Measurements from ENCODE around the gene ADRA1B. TPM values are rescaled to one million over a fixed set of nuclear protein-coding genes. Genes with fewer than 3 reads are reported as not detected.
"Not testable (repeated sequence)": the region's sequence is repeated elsewhere in the genome, so short reads cannot be mapped to it uniquely, and the experiment has no call there.

The ADRA1B gene
- total RNA-seq, 1 donor from 2014 or later: 0.66 TPM

DNA sequence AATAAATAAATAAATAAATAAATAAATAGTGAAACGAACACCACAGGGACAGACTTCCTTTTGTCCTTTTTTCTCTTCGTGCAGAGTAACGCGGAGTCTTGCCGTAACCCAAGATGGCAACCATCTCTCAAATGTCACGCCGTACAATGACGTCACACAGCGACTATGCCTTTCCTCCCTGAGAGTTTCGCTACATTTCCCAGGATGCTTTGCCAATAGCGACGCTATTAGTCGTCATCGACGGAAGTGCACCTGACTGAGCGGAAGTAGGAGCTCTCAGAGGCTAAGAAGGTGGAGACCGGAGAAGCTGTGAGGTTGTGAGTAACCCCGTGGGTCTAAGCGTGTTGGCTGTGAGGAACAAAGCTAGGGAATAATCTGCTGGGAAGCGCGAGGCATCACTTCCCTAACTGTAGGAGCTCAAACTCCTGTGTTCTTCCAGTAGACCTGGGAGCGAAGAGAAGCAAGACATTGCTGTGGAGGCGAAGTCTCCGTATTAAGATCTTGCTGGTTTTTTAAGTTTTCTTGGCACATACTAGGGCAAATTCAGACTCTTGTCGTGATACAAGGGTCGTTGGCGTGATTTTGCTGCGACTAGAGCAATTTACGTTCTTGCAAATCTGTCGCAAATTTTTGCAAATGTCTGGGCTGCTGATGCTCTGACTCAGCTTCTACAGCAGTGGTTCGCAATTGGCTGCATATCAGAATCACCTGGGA, 92.8 kb downstream of the ADRA1B start, which contains the start of gene TTC1:
Gene TTC1 (plus strand): TSS at position 263 of the 714 bp plus-strand sequence. CDS start 1,390 bp downstream, outside the sequence.
- Mint-ChIP-seq H3K27ac (ENCODE audit: unreplicated experiment) (peak within 1 kb of the TSS; percentile 88), H3K4me3 (ENCODE audit: unreplicated experiment) (peak within 1 kb of the TSS; percentile 96), H3K9me3 (ENCODE audit: unreplicated experiment) (peaks cover 4% of the 10 kb centered on the region), H3K27me3 (ENCODE audit: unreplicated experiment) (peaks cover 2% of the 10 kb centered on the region), H3K36me3 (ENCODE audit: unreplicated experiment) (no peaks in the 10 kb centered on the region), H3K4me1 (ENCODE audit: low read depth, unreplicated experiment) (peaks cover 11% of the 10 kb centered on the region)
- TF ChIP-seq, protein P1, sequence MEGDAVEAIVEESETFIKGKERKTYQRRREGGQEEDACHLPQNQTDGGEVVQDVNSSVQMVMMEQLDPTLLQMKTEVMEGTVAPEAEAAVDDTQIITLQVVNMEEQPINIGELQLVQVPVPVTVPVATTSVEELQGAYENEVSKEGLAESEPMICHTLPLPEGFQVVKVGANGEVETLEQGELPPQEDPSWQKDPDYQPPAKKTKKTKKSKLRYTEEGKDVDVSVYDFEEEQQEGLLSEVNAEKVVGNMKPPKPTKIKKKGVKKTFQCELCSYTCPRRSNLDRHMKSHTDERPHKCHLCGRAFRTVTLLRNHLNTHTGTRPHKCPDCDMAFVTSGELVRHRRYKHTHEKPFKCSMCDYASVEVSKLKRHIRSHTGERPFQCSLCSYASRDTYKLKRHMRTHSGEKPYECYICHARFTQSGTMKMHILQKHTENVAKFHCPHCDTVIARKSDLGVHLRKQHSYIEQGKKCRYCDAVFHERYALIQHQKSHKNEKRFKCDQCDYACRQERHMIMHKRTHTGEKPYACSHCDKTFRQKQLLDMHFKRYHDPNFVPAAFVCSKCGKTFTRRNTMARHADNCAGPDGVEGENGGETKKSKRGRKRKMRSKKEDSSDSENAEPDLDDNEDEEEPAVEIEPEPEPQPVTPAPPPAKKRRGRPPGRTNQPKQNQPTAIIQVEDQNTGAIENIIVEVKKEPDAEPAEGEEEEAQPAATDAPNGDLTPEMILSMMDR (IDR thresholded peaks at IDR 0.05; ENCODE audit: partially characterized antibody, unreplicated experiment): no peak
- DNase-seq: peak; percentile 84

DNA sequence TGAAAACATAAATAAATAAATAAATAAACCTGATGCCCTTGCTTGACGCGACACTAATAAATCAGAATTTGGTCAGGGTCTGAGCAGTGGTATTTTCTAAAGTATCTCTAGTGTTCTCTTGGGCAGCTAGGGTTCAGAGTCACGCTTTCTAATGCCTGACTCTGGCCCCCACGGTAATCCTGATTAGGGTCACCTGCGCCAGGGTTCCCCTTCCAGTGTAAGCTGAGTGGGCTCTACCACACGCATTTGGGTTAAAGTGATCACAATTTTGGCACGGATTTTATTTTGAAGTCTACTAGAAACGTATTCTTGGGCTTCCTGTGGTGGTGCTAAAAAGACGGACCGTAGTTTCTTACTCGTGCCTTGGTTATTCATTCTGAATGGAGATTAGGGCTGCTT, 93.3 kb downstream of the ADRA1B start:
- DNase-seq: no peak
- peaks cover 2% of the 10 kb centered on the region for H3K27me3 Mint-ChIP-seq (ENCODE audit: unreplicated experiment)
- H3K27ac Mint-ChIP-seq (ENCODE audit: unreplicated experiment): peak overlapping the region; percentile 88
- TF ChIP-seq, protein P1 (IDR thresholded peaks at IDR 0.05; ENCODE audit: partially characterized antibody, unreplicated experiment): no peak
- no peaks in the 10 kb centered on the region for H3K36me3 Mint-ChIP-seq (ENCODE audit: unreplicated experiment)
- peaks cover 11% of the 10 kb centered on the region for H3K4me1 Mint-ChIP-seq (ENCODE audit: low read depth, unreplicated experiment)
- peaks cover 4% of the 10 kb centered on the region for H3K9me3 Mint-ChIP-seq (ENCODE audit: unreplicated experiment)
- H3K4me3 Mint-ChIP-seq (ENCODE audit: unreplicated experiment): peak overlapping the region; percentile 96

DNA sequence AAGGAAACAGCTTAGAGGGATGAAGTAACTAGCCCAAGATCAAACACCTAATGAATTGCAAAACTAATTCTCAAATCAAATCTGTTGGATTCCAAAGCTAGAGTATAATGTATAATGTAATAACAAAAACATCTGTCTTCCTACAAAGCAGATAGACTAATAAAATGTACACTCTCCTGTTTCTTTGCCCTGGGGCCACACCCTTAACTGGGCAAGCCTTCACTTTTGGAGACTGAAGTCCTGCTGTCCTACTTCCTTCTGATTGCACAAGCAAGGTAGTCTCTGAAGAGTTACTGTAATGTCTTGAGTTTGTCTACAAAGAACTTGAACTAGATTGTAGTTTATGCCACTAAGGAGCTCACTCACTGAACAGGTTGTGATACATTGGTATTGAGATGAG, 95.2 kb downstream of the ADRA1B start:
- H3K9me3 Mint-ChIP-seq (ENCODE audit: unreplicated experiment): peaks cover 4% of the 10 kb centered on the region
- H3K4me3 Mint-ChIP-seq (ENCODE audit: unreplicated experiment): no peak overlapping the region
- TF ChIP-seq, protein P1 (IDR thresholded peaks at IDR 0.05; ENCODE audit: partially characterized antibody, unreplicated experiment): no peak
- no peak for DNase-seq
- no peak overlapping the region for H3K27ac Mint-ChIP-seq (ENCODE audit: unreplicated experiment)
- H3K27me3 Mint-ChIP-seq (ENCODE audit: unreplicated experiment): peaks cover 2% of the 10 kb centered on the region
- no peaks in the 10 kb centered on the region for H3K36me3 Mint-ChIP-seq (ENCODE audit: unreplicated experiment)
- H3K4me1 Mint-ChIP-seq (ENCODE audit: low read depth, unreplicated experiment): peaks cover 11% of the 10 kb centered on the region

DNA sequence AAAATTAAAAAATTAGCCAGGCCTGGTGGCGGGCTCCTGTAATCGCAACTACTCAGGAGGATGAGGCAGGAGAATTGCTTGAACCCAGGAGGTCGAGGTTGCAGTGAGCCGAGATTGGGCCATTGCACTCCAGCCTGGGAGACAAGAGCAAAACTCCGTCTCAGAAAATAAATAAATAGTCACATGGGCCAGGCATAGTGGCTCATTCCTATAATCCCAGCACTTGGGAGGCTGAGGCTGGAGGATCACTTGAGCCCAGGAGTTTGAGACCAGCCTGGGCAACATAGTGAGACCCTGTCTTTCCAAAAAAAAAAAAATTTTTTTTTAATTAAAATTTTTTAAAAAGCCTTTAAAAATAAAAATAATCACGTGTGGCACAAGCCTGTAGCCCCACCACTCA, 97.9 kb downstream of the ADRA1B start:
- not testable (repeated sequence) for H3K36me3 Mint-ChIP-seq (ENCODE audit: unreplicated experiment)

DNA sequence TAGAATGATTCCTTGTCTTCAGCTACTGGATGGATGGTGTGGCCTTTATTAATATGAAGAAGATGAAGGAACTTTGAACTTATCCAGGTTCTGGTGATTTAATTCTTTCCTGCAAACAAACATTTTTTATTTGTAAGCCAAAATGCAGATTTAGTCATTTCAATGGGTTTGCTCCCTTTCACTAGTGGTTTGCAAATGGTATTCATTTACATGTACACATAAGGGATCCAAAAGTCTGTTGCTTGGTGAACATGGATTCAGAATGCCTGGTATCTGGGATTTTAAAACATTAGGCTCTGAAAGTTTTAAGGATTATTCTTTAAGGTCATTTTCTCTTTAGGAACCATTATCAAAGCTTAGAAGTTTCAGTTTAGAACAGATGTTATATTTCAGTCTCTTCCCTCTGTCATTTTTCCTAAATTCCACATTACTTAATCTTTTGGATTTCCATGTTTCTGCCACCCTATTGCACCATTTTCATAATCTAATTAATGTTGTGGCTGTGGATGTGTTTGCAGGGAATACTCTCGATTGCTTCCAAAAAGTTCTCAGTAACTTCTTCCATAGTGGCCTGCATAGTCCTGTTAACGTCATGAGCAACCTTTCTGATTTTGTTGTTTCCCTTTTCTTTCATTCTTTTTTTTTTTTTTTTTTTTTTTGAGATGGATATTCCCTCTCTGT, 102.8 kb downstream of the ADRA1B start:
- TF ChIP-seq, protein P1 (IDR thresholded peaks at IDR 0.05; ENCODE audit: partially characterized antibody, unreplicated experiment): no peak
- H3K4me3 Mint-ChIP-seq (ENCODE audit: unreplicated experiment): no peak overlapping the region
- no peaks in the 10 kb centered on the region for H3K9me3 Mint-ChIP-seq (ENCODE audit: unreplicated experiment)
- H3K27me3 Mint-ChIP-seq (ENCODE audit: unreplicated experiment): no peaks in the 10 kb centered on the region
- H3K4me1 Mint-ChIP-seq (ENCODE audit: low read depth, unreplicated experiment): peaks cover 8% of the 10 kb centered on the region
- no peaks in the 10 kb centered on the region for H3K36me3 Mint-ChIP-seq (ENCODE audit: unreplicated experiment)
- no peak overlapping the region for H3K27ac Mint-ChIP-seq (ENCODE audit: unreplicated experiment)
- no peak for DNase-seq

More for the DNA sequence above, 97.9 kb downstream of the ADRA1B start:
- not testable (repeated sequence) for H3K4me3 Mint-ChIP-seq (ENCODE audit: unreplicated experiment); H3K27ac Mint-ChIP-seq (ENCODE audit: unreplicated experiment); DNase-seq; H3K27me3 Mint-ChIP-seq (ENCODE audit: unreplicated experiment); H3K9me3 Mint-ChIP-seq (ENCODE audit: unreplicated experiment)
- peaks cover 11% of the 10 kb centered on the region for H3K4me1 Mint-ChIP-seq (ENCODE audit: low read depth, unreplicated experiment)
